CD4-positive, alpha-beta T cell treated with Interleukin-1 beta for 1 hour (primary cell): Measurements from ENCODE around the gene RAD51B.
A peak's percentile ranks its signal among the peaks of the same experiment; 100 is the strongest.

Experiments
- DNase-seq, 2 donors: peaks; one replicate each; pipeline ENCODE4 v3.0.0-alpha.2; 2020 to 2022

The RAD51B gene

DNA sequence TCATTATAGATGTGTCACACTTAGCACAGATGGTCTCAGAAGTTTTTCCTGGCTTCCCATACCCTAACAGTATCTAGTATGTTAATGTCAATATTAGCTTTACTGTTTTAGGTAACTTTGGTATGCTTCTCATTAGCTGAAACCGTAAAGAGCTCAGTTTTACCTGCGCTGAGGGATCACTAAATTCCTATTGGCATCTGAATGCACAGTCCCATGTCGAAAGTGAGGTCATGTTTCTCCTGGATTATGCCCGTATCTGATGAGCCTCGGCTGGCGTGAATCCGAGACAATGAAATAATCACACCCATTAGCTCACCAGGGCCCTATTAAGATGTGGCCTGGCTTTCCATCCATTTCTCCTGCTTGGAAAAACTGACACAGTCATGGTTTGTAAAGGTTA, 555.1 kb downstream of the RAD51B start:
- DNase-seq, result no peak

DNA sequence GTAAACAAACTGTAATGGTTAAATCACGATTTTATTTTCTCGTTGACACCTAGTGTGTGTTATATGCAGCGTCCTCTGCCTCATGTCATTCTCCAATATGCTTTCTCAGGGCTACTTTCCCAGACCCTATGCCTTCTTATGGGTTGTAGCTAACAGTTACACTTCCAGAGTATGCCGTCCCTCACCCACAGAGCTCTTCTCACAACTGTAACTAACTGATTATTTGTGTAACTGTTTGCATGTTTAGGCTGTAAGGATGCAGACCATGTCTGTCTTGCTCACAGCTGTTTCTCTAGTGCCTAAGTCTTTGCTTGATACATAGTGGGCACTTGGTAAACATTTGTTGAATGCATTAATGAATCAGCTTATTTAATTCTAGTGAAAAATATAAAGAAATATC, 555.8 kb downstream of the RAD51B start:
- no peak for DNase-seq

DNA sequence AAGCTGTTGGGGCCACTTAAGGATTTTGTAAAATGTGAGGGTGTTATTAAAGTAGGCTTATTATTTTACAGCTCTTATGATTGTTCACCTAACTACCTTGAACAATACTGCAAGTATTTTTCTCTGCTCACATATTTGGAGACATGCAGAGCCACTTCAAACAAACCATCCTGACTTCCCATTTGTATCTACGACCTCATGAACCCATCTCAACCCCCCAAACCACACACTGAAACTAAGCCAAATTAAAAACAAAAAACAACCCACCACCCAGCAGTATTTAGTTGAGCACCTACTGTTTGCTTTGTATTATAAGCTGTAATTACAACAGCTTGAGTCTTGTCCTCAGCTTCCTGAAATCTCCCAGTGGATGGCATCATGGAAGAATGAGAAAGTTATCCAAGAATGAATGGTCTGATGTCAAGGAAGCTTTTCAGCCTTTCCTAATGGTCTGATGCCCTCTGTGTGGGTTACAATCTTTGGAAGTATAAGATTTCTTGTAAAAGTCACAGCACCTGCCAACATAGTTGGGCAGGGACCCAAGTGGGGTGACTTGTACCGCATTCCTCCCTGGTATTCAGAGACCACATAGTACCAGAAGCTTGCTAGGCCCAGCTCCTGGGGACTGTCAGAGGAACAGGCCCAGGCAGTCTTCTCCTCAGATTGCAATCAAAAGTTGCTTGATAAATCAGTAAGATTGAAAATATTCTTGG, 556.6 kb downstream of the RAD51B start:
- DNase-seq, result no peak

DNA sequence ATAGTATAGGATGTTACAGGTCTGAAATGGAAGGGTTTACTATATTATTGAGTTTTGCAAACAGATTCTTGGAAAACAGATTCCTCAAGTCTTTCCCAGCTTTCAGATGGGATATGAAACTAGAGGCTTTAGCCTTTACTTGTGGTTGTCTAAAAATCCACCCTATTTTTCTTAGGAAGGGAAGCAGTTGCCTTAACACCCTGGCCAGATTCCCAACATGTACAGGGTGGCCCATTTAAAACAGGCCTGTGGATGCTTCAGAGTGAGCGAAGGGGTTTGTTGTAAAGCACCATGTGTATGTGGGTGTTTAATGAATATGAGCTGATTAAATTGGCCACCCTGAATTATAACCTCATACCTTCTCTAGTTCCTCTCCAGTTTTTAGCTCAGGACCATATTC, 557.4 kb downstream of the RAD51B start:
- no peak for DNase-seq

DNA sequence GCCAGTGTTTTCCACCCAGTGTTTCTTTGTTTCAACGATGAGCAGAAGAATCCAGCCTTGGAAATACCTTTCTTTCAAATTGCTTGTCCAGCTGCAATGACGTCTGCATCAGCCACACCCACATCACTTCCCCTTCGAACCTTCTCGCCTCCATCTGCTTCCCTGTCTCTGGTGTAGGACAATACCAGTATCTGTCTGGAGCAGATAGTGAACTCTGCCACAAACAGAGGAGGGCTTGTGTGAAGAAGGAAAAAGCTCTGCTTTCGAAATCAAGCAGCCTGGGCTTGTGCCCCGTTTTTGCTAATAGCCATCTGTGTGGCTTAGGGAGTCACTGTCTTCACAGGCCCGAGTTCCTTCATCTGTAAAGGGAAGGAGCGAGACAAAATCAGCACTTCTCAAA, 557.9 kb downstream of the RAD51B start:
- peak in 1 of 2 donors; percentile 70 for DNase-seq

DNA sequence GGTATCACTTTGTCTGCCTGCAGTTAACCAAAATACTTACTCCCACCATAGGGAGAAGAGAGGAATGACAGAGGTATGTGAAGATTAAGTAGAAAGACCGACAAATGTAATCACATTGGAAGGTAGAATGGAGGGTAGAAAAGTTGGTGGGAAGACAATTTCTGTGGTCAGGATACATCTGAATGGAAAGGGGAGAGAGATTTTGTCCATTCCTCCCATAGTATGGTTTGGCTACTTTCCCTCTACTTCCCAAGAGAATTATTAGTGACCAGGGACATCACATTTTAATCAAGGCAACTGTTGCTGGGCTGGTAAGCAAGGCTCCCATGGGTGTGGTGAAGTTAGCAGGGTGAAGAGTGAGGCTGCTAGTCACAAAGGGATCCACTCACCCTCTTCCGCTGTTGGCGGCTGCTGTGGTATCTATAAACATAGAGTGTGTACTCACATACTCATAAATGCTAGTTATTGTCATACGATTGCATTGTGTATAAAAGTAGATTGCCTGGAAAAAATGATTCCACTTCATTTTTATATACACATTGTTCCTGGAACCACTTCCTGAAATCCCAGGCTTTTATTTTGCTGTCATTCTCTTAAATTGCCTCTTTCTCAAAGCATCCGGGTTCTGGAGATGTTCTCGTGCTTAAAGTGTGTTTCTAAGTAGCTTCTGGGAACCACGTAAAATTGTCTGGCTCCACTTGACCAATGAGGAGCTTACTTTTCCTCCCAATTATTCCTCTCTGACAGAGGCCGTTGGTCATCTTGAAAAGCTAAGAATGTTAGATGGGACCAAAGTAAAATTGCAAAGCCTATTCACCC, 560.1 kb downstream of the RAD51B start:
- peak; percentile 37 to 45 for DNase-seq

DNA sequence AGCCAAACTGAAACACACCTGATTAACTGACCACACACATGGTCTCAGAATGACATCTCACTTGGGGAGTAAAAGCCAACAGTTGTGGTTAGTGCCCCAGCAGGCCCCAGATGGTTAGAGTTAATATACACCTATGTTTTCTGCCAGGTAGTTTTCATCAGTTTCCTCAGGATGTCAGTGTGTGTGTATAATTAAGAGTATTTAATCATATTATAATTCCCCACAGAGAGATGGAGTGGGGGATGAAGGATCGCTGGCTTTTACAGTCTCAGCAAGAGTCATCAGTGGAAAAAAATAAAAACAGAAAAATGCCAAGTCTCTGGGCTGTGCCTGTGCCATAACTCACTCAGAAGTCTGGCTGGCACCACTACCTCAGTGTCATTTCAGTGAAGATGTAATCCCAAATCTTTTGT, 560.8 kb downstream of the RAD51B start:
- no peak for DNase-seq

DNA sequence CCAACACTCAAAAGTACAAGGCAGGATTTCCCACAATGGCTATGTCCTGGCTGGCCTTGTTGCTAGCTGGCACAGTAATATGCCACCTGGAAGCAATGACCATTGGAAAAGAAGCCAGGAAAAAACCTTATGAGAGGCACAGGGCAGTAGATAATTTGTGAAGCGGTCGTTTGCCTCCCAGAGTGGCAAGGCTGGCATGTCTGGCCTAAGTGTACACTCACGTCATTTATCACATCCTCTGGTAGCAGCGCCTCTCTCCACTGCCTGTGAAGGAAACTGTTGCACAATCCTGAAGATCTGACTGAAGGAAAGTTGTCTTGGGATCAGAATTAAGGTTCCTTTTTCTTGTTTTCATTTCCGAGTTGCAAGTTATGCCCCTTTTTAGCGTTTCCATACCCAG, 564.8 kb downstream of the RAD51B start:
- DNase-seq, result peak in 1 of 2 donors; percentile 51

DNA sequence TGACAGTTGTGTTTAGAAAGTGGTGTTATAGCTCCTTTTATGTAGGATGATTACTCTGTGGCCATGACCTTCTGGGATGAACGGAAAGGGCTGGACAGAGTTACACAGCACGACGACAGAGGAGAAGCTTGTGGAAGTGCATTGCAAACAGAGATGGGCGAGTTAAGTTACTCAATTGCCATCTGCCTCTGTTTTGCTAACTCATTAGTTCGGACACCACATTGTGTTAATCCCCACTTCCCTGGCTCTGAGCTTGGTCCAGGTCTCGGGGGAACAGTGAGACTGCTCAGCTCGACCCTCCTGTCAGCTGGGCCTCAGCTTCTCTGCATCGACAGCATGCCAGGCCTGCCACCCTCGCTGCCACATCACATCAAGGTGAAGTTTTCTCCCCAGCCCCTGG, 565.3 kb downstream of the RAD51B start:
- no peak for DNase-seq

DNA sequence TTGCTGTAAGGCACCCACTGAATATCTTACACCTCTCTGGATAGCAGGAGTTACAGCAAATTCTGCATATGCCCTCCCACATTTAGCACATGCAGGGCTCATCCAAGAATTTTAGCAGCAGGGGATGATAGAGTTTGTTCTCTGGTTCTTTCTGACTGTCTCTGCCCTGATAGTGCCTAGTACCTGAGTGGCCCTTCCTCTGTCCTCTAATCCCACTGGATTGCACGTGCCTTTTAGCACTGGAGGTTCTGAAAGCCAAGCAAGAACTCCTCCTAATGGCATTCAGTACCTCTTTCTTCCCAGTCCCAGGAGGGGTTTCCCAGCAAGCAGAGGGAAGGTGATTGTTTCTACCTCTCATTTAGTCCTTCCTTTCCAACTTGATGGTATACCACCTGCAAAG, 566.9 kb downstream of the RAD51B start:
- DNase-seq, result no peak

DNA sequence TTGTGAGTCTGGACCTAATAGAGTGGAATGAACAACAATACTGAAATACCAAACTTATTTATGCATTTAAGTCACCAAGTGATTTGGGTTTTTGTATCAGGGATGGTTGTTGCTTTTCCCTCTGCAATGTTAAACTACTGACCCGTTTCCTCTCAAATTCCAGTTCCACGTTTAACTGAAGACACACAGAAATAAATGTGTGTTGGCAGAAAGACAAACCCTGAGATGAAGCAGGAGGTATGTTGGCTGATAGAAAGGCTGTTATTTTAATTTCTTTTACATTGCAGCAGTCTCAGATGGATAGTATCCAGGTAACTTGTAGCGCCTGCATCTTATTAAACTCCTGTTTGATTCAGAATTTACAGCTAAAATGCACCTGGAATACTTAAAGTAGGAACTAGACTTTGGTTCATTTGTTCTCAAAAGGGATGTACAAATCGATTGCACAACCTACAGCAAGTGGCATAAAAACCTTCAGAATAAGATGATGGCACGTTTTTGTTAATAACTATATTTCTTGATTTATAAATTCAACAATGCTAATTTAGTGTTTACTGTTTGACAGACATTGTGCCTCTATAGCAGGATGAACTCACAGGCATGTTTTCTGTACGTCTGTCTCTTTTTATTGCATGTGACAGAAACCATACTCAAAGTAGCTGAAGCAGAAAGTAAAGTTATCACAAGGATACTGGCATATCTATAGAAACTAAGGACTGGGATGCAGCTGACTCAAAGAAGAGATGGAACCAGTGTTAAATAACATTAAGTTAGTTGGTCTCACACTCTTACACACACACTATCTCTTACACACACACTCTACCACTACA, 567.6 kb downstream of the RAD51B start:
- no peak for DNase-seq

DNA sequence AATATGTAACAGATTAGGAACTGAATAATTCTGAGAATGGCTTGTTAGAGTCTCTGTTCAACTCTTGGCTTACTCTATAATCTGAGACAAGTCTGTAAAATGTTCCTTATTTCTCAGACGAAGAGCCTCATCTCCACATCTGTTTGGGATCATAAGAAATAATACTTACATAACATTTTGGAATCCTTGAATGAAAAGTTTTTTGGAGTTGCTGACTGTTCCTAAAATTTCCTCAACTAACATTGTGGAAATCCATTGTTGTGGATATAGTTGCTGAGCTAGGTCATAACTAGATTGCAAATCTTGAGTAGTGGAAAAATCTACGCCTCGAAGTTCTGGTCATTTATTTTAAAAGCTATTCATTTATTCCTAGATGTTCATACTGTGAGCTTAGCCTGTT, 570.4 kb downstream of the RAD51B start:
- no peak for DNase-seq

DNA sequence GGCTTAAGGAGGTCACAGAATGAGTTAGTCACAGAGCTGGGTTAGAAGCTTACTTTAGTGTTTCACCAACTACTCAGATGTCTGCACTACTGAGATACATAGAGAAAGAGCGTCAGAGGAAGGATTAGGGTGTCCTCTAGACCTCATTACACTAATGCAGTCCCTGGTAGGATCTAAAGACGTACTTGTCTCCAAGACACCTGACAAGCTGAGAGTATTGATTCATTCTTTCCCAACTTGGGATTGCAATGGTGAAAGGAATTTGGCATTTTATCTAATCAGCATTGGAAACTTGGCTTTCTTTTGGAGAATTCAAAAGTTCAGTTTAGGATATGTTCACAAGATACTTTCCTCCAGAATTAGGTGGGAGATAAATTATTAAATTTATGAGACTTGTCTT, 571.2 kb downstream of the RAD51B start:
- no peak for DNase-seq

DNA sequence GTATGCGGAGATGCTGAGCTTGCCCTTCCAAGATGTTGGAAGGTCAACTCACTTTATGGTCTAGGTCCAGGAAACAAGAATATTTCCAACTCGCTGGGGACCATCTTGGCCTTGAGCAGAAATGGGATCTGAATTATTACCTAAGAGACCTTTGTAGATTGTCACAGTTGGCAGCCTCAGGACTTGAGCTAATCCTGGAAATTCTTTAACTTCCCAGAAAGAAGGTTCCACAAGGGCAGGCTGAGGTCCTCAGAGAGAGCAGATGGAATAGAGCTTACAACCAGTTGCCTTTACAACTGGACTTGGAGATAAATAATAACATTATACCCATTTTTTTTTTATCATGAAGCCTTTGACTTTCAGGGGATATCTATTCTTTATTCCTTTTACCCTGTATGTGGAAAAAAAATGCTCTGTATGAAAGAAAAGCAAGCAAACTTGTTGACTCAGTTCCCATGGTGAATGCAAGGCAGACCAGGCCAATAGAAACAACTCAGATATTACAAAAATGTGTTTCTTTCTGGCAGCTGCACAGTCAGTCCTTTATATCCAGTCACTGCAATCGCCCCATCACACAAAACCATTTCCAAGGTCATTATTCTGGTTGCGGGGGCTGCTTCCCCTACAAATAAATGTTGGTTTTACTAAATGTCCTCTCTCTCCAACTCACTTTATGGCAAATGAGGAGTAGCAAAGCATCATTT, 571.9 kb downstream of the RAD51B start:
- DNase-seq, result no peak

DNA sequence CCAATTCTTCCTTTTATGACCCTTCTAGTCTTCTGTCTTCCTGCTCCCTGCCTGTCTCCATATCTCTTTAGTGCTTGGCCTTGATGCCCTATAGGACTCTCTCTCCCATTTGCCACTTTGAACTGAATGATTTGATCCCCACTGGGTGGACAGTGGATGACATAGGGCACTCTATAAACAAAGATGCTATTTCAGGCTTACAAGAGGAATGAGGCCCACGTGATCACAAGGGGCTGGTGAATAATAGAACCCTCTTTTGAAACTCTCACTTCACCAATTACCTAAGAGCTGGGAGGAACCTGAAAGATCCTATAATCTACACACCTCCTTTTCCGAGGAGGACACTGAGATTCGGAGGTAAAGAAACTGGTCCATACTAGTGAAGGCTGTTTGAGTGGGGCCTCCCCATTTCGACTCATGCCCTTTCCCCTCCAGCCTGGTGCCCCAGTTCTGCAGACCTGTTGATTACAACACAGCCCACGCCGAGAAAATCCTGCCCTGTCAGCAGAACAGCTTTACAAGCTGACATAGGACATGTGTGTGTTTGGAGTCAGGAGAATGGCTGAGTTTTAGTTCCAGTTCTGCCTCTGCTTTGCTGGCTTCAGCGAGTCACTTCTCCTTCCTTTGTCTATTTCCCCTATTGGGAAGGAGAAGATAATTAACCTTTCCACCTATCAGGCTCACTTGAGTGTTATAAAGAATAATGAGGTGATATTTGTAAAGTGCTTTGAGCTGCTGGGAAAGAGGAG, 573.0 kb downstream of the RAD51B start:
- peak in 1 of 2 donors; percentile 52 for DNase-seq

DNA sequence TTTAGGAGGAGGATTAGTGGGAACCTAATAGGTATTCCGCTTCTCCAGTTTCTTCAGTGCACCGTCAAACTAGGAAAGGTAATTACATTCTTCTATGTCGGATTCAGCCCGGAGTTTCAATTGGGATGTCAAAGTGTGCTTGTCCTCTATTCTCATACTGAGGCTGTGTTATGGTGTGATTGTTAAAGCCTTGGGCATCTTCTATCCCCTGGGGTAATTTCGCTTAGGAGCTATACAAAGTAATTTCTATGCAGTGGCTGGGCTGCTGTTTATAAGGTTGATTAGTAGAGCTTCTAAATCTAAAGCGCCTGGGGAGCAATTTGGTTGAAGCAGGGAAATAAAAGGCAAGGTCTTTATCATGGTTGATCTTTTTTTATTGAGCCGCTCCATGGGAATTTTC, 573.7 kb downstream of the RAD51B start:
- DNase-seq, result no peak

DNA sequence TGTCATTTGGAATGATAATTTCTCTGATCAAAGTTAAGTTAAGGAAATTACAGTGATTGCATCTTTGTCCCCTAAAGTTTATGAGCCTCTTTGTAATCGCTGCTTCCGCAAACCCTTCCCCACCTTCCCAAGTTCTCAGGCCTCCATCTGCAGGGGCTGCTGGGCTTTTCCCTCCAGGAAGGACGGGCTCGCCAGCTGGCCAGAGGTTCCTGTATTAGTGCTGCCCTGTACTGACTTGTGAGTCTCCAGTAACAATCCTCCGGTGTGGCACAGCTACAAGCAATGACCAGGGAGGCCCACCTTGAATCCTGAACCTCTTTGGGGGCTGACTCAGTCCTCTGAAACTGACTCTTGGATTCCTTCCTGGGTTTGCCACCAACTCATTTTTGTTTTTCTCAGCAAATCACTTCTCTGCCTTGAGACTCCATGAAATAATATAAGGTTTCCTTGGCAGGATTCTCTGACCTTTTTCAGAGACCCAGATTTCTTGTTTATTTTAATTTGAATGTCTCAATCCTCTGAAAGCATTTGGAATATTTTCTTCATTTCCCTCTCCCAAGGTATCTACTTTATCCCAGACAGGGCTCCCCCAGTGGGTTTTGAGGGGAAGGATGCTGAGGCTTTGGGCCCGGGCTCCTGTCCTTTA, 574.7 kb downstream of the RAD51B start:
- no peak for DNase-seq

DNA sequence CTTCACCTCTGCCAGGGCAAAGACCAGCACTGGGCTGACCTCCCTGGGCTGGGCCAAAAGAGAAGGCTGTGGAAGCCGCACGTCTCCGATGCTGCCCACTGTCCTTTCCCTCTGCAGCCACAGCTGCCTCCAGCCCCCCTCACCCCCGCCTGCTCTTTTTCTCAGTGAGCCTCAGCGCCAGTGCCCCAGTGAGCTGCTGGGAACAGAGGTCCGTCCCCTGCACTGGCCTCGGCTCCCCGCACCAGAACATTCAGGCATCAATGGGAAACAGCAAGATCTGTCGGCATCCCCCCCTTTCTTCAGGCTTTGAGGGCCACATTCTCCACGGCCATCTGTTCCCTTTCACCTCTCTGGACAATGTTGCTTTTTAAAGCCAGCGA, 575.2 kb downstream of the RAD51B start:
- DNase-seq, result no peak

DNA sequence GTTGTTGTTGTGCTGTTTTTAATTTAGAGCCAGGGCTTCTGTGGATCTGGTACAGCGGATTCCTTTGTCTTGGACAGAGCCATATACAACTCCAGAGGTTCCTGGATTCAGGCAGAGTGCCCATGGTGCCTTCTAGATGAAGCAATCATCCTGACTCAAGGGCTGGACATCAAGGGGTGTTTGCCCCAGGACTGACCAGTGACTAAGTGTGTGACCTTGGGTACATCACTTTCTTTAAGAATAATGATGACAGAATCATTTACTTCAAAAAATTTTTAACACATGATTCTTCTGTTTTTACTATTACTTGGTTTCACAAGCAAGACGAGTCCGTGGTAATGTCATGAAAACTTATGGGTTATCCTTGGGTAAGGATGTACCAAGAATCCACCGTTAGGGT, 576.0 kb downstream of the RAD51B start:
- no peak for DNase-seq

DNA sequence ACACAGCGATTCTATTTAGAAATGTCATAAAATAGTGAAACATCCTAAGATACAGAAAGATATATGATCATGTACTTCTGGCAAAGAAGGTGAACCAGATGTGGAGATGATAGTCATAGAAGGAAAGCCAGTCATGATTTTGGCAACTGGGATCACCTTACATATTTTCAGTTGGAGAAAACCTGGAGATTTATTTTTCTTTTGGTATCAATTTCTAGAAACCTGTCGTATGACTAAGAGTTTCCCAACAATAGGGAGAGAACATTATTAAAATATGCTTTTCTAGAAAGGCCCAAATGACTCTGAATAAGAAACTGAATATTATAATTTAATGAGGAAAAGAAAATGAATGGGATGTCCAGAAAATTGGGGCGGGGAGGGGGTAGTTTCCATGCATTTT, 576.9 kb downstream of the RAD51B start:
- DNase-seq, result no peak

DNA sequence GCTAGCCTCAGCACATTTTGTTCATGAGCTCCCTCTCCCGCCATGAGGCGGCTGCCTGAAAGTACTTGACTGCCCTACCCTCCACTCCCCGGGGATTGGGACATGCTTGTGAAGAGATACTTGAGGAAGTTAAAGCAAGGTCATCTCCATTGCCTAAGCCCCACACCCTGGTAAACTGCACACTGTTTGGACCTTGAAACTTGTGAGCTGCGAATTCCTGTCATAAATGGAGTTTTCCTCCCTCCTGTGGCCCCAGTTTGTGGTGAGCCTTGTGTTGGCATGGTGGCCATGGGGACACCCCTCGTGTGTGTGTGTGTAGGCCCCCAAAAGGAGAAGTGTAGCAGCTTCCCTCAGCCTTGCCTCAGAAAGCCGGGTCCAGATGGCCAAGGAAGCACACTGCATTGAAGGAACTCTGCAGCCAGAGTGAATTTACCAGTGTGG, 577.8 kb downstream of the RAD51B start:
- DNase-seq, result peak in 1 of 2 donors; percentile 72

DNA sequence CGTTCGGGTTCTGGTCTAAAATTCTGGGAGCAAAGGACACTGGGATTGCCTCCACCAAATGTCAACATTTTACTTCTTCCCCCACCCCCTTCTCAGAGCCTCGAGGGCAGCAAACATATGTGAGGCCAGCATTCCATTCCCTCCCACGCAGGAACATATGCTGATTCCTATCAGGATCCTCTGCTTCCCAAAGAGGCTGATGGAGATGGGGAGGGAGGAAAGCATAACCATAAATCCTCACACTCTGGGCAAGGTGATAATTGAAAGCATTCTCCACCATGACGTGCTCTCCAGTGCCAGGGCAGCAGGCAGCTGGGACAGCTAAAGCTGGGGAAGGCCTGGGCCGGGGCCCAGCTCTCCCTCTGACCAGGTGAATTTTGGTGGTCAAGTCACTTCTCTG, 578.2 kb downstream of the RAD51B start:
- no peak for DNase-seq
